Measurements from ENCODE around the gene PRR7. TPM values are rescaled to one million over a fixed set of nuclear protein-coding genes. Genes with fewer than 3 reads are reported as not detected.
A peak's percentile ranks its signal among the peaks of the same experiment; 100 is the strongest.

PRR7 gene
- total and polyA plus RNA-seq, 4 donors = 0.17 to 1.4 (median 0.49) TPM

GRCh38 chr5:177432143-177432838 is 14.3 kb upstream of the PRR7 start:
- 86% methylated on average over 18 of the region's 18 CpGs for WGBS
- H3K9me3 ChIP-seq (ENCODE audit: control insufficient read depth in 4 of 4, low read length in 3 of 4) = no peaks in the 10 kb centered on the region
- no peak overlapping the region for H3K4me3 ChIP-seq (ENCODE audit: low read depth in 1 of 3, low read length in 3 of 3)
- H3K4me1 ChIP-seq (ENCODE audit: control insufficient read depth in 4 of 4, insufficient read depth in 4 of 4, low read length in 3 of 4) = peaks cover 0 to 15% (median 9%) of the 10 kb centered on the region in 4 donors
- H3K27me3 ChIP-seq (ENCODE audit: control insufficient read depth in 4 of 4, insufficient read depth in 4 of 4, low read length in 3 of 4) = no peaks in the 10 kb centered on the region
- peak overlapping the region in 1 of 2 donors; percentile 55 for H3K27ac ChIP-seq (ENCODE audit: low read depth in 1 of 2, low read length in 2 of 2)
- peaks cover 6 to 23% (median 14%) of the 10 kb centered on the region in 4 donors for H3K36me3 ChIP-seq (ENCODE audit: control insufficient read depth in 4 of 4, insufficient read depth in 3 of 4, low read depth in 1 of 4, low read length in 3 of 4)
- TF ChIP-seq RAD21 (IDR thresholded peaks at IDR 0.05) (no peak), SP1 (IDR thresholded peaks at IDR 0.05) (no peak), ATF3 (IDR thresholded peaks at IDR 0.05) (no peak), JUND (IDR thresholded peaks at IDR 0.05) (no peak), CTCF (IDR thresholded peaks at IDR 0.05; ENCODE audit: low read depth, low read length, missing input control) (no peak), EGR1 (IDR thresholded peaks at IDR 0.05; ENCODE audit: low read depth in 2 of 2) (no peak), MAX (IDR thresholded peaks at IDR 0.05) (no peak), HNF4A (conservative IDR thresholded peaks at IDR 0.05) (no peak), GABPA (IDR thresholded peaks at IDR 0.05 in 1 of 2, conservative IDR thresholded peaks at IDR 0.05 in 1 of 2) (no peak), FOXA1 (IDR thresholded peaks at IDR 0.05) (no peak), TAF1 (conservative IDR thresholded peaks at IDR 0.05) (no peak), NR2F2 (IDR thresholded peaks at IDR 0.05) (no peak), ZBTB33 (IDR thresholded peaks at IDR 0.05) (no peak), RXRA (IDR thresholded peaks at IDR 0.05) (no peak), HNF4G (IDR thresholded peaks at IDR 0.05) (no peak), YY1 (IDR thresholded peaks at IDR 0.05) (no peak), FOXA2 (IDR thresholded peaks at IDR 0.05) (no peak), REST (IDR thresholded peaks at IDR 0.05) (no peak)
- no peak for DNase-seq (ENCODE audit: low spot score)
- no peak overlapping the region for H3K9ac ChIP-seq (ENCODE audit: low read depth in 1 of 2, low read length in 2 of 2)

All from liver (tissue), 9 donors.